ENCODE measurements around the gene SKOR2.
"Not testable (repeated sequence)": the region's sequence is repeated elsewhere in the genome, so short reads cannot be mapped to it uniquely, and the experiment has no call there.

SKOR2 gene

DNA sequence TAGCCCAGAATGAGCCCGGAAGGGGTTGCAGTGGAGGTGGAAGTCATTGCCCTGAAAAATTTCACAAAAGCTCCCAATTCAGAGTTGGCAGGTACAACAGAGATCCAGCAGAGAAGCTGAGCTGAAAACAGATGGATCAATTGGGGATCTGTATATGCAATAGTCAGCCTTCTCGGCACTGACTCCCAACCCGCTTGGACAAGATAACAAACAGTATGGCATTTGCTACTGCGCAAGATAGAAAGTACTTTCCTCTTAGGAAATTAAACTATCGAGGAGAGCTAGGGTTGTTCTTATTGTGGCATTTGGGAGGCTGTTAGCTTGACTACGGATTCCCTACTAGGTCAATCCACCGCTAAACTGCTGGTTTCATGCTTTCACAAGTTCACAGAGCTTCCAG lies 63.7 kb downstream of the SKOR2 start:
- no peak for DNase-seq

DNA sequence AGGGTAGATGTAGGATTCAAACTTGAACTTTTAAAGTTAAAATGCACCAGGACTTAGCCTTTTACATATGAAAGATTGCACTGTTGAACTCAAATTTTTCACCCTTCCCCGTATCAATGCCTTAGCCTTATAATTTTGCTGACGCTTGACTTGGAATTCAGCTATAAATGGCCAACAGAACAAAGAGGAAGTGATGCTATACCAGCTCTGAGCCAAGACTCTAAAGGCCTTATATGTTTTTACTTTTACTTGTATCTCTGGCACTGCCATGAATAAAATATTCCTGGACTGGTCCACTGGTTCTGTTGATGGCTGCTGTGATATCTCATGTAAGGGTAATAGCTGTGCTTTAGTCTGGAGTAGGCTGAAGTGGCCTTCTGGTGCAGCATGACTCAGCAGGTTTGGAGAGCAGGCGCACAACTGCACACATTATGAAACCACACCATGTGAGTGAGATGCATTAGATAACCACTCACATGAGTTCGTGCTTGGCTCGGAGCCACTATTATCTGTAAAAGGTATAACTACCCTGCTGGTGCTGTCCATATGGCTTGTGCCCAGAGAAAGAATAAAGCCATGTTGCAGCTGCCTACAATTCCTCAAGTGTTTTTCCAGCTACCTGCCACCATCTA lies 66.9 kb downstream of the SKOR2 start:
- DNase-seq, result peak; percentile 92

DNA sequence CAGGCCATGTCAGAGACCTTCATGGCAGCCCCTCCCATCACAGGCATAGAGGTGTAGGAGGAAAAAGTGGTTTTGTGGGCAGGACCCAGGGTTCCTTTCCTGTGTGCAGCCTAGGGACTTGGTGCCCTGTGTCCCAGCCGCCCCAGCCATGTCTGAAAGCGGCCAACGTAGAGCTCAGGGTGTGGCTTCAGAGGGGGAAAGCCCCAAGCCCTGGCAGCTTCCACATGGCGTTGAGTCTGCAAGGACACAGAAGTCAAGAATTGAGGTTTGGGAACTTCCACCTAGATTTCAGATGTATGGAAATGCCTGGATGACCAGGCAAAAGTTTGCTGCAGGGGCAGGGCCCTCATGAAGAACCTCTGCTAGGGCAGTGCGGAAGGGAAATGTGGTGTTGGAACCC lies 69.3 kb downstream of the SKOR2 start:
- not testable (repeated sequence) for DNase-seq

DNA sequence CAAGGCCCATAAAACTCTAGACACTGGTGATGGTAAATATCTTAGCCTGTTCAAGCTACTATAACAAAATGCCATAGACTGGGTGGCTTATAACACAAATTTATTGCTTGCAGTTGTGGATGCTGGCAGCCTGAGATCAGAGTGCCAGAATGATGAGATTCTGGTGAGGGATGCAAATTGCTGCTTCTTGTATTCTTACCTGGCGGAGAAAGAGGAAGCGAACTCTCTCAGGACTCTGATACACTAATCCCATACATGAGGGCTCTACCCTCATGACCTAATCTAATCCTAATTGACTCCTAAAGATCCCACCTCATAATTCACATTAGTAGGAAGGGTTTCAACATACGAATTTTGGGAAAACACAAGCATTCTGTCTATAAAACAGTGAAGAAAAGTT lies 70.7 kb downstream of the SKOR2 start:
- DNase-seq, result no peak

- no peak for DNase-seq
Measured at GRCh38 chr18:47179520-47179919, 71.9 kb downstream of the SKOR2 start.

GRCh38 chr18:47175898-47176575 lies 75.4 kb downstream of the SKOR2 start, which contains the start of gene IER3IP1:
Gene IER3IP1 (minus strand): TSS chr18:47176364. CDS start chr18:47176277, 87 bp downstream.
- DNase-seq, result peak; percentile 75

DNA sequence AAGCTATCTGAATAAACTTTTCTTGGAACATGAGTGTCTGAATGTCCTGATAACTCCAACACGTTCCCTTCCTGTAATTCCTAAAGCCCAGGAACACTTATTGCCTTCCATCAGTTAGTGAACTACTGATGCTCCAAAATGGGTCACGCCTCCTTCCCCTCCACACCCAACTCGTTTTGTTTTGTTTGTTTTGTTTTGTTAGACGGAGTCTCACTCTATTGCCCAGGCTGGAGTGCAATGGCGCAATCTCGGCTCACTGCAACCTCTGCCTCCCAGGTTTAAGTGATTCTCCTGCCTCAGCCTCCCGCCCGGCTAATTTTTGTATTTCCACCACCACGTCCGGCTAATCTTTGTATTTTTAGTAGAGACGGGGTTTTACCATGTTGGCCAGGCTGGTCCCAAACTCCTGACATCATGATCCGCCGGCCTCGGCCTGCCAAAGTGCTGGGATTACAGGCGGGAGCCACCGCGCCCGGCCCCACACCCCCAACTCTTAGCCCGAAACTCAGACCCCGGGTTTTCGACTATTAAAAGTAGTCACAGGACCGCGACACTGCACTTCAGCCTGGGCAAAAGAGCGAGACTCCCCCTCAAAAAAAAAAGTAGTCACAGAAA lies 76.1 kb downstream of the SKOR2 start:
- DNase-seq, result no peak

DNA sequence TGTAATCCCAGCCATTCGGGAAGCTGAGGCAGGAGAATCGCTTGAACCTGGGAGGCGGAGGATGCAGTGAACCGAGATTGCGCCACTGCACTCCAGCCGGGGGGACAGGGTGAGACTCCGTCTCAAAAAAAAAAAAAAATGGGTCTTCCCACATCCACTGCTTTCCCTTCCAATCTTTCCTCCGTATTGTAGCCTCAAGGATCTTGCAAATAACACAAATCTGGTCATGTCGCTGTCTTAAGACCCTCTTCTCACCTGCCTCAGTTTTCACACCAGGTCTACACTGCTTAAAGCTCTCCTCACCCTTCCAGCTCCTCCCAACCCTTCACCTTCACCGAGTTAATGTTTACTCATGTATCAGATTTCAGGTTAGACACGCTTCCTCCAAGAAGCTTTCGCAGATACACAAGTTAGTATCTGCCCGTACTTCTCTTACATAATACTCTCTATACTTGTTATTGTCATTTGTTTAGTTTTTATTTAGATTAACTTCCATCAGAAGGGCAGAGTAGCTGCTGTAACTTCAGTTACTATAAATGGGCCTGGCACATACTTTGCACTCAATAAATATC lies 76.8 kb downstream of the SKOR2 start:
- DNase-seq, result no peak

GRCh38 chr18:47172476-47172875 lies 79.0 kb downstream of the SKOR2 start:
- no peak for DNase-seq

DNA sequence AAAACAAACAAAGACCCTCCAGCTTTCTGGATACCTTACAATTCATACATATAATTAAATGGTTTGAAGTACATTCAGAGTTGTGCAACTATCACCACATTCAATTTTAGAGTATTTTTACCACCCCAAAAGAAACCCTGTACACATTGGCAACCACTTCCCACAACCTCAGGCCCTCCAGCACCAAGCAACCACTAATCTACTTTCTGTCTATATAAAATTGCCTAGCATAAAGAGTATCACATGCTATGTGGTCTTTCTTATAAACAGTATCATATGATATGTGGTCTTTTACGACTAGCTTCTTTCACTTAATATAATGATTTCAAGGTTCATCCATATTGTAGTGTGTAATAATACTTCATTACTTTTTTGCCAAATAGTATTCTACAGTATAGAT lies 82.5 kb downstream of the SKOR2 start:
- DNase-seq, result no peak

DNA sequence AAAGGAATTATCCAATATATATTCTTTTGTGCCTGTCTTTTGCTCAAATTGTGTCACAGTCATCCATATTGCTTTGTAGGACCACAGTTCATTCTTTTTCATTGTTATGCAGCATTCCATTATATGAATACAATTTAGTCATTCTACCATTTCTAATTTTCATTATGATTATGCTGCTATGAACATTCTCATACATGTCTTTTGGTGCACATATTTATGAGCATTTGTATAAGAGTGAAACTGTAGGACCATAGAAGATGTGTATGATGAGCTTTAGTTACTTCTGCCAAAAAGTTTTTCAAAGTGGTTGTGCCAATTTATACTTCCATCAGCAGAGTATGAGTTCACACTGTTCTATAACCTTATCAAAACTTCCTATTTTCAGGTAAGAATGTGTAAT lies 83.0 kb downstream of the SKOR2 start:
- no peak for DNase-seq

DNA sequence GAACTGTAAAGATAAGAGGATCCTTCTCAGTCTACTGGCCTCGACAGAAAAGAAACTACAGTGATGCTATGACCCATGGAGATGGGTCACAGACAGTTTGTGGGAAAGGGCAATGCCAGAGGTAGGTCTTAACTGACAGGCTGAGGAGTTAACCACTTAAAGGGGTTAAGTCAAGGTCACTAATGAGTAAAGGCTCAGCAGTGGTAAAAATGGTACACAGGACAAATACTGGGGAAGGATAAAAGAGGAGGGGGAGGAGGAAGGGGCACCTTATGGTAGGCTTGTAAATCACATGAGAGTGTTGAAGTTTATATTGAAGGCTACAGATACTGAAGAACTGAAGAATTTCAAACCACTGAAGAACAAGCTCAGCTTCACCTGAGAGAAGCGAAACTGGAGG lies 85.2 kb downstream of the SKOR2 start:
- no peak for DNase-seq

DNA sequence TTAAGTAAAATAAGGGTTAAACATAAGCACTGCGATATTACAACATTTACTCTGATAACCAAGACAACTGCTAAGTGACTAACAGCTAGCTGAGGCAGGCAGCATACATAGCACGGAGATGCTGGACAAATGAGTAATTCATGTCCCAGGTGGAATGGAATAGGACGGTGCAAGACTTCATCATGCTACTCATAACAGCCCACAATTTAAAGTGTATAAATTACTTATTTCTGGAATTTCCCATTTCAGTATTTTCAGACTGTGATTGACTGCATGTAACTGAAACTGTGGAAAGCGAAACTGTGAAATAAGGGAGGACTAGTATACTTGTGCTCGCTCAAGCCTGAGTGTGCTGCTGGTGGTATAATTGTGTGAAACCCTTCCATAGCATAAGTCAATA lies 88.2 kb downstream of the SKOR2 start:
- DNase-seq, result no peak

DNA sequence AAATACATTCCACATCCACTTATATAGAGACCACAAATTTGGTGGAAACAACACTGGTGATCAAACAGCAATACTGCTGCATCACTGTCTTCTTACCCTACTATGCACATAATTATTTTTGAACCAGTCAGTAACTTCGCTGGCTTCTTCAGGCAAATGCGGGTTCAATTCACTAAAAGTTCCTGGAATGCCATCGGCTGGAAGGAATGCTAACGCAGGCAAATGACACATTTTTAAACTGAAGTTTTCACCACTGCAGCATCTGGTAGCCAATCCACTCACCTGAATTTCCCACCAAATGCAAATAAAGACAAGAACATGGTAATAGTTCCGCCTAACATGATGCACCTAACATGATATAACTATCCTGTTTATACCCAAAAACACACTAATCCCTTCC lies 91.2 kb downstream of the SKOR2 start:
- DNase-seq, result no peak

- DNase-seq, result not testable (repeated sequence)
Measured at GRCh38 chr18:47158404-47158803, 93.1 kb downstream of the SKOR2 start.
